Subcutaneous abdominal adipose tissue (tissue), 5 donors: ENCODE data around the gene HELB.

Experiments used
- H3K27ac ChIP-seq: one replicate; pipeline ENCODE4 v1.7.0; 2013; ENCODE audit warnings: low read depth, mild to moderate bottlenecking, inconsistent platforms, low read length, moderate library complexity
- H3K27me3 ChIP-seq, 5 donors: one replicate each; pipeline ENCODE4 v1.7.0; 2013; ENCODE audit warnings: low read length in 5 of 5, inconsistent platforms in 1 of 5; ENCODE audit not compliant: control insufficient read depth in 5 of 5, insufficient read depth in 4 of 5
- H3K36me3 ChIP-seq, 5 donors: one replicate each; pipeline ENCODE4 v1.7.0; 2013; ENCODE audit warnings: low read length in 5 of 5; ENCODE audit not compliant: control insufficient read depth in 5 of 5, insufficient read depth in 5 of 5
- H3K4me1 ChIP-seq, 5 donors: one replicate each; pipeline ENCODE4 v1.7.0; 2013; ENCODE audit warnings: low read length in 5 of 5, mild to moderate bottlenecking in 3 of 5, moderate library complexity in 1 of 5; ENCODE audit not compliant: control insufficient read depth in 5 of 5, insufficient read depth in 5 of 5
- H3K4me3 ChIP-seq, 5 donors: one replicate each; pipeline ENCODE4 v1.7.0; 2013; ENCODE audit warnings: low read length in 5 of 5, low read depth in 1 of 5
- H3K9ac ChIP-seq, 5 donors: one replicate each; pipeline ENCODE4 v1.7.0; 2013; ENCODE audit warnings: low read length in 5 of 5, mild to moderate bottlenecking in 4 of 5, moderate library complexity in 3 of 5
- H3K9me3 ChIP-seq, 5 donors: one replicate each; pipeline ENCODE4 v1.7.0; 2013; ENCODE audit warnings: low read length in 5 of 5; ENCODE audit not compliant: control insufficient read depth in 5 of 5
- donor health status: healthy.
- donor health status: healthy.
- donor health status: healthy.
- donor health status: healthy.
- donor health status: healthy.

HELB gene

DNA sequence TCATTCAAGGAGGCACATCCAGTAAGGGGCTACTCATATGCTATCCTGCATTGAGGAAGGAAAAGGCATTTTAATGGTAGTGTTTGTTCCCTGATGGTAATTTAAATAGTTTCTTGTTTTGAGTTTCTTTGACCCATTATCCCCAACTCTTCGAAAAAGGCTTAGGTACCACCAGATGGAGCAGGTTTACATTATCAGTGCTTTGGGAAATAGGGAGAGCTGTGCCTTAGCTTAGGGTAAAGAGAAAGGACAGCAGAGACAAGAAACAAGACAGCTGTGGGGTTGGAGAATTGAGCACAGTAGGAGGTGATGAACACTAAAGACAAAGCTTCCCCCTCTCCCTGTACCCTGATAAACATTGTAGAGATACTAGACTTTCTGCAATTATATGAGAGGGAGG lies 29.1 kb upstream of the HELB start:
- Histone ChIP-seq H3K9me3 (no peaks in the 10 kb centered on the region), H3K27ac (no peak overlapping the region), H3K4me3 (no peak overlapping the region), H3K36me3 (no peaks in the 10 kb centered on the region), H3K9ac (no peak overlapping the region), H3K27me3 (peaks cover 0 to 4% (median 0%) of the 10 kb centered on the region in 5 donors), H3K4me1 (peaks cover 0 to 7% (median 0%) of the 10 kb centered on the region in 5 donors)

DNA sequence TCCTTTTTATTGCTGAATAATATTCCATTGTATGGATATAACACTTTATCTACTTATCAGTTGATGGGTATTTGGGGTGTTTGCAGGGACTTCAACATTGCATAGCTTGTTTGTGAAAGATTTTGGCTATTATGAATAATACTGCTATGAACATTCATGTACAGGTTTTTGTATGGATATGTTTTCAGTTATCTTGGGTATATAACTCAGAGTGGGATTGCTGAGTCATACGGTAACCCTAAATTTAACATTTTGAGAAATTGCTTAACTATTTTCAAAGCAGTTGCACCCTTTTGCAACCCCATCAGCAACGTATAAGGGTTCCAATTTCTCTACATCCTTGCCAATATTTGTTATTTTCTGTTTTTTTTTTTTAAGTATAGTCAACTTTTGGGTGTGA lies 27.3 kb upstream of the HELB start:
- no peak overlapping the region for H3K4me3 ChIP-seq

DNA sequence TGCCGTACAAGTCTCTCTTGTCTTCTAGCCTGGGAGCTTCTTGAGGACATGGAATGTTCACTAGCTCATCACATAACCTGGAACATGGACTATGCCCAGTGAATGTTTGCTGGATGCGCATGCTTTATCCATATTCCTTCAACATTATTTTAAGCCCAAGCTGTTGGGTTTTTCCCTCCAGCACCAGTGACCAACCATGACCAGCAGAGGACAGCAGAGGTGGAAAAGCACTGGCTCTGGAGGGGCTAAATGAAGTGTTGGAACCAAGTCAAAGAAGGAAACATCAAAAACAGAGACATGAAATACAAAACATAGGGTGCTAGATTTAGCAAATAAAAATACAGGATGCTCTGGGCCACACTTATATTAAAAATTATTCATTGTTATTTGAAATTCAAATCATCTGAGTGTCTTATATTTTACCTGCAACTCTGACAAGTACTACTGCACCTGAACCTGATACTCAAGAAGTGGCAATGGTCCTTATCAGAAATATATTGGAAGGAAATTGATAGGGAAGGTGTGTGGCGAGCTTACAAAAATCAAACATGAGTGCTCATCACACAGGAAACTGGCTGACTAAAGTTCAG lies 23.1 kb upstream of the HELB start:
- Histone ChIP-seq H3K36me3 (no peaks in the 10 kb centered on the region), H3K4me3 (no peak overlapping the region), H3K27ac (no peak overlapping the region), H3K9me3 (no peaks in the 10 kb centered on the region), H3K27me3 (peaks cover 0 to 4% (median 0%) of the 10 kb centered on the region in 5 donors), H3K4me1 (no peaks in the 10 kb centered on the region), H3K9ac (no peak overlapping the region)

More for the DNA sequence above, 27.3 kb upstream of the HELB start:
- Histone ChIP-seq H3K27me3 (peaks cover 0 to 4% (median 0%) of the 10 kb centered on the region in 5 donors), H3K9me3 (no peaks in the 10 kb centered on the region), H3K27ac (no peak overlapping the region), H3K36me3 (no peaks in the 10 kb centered on the region), H3K9ac (no peak overlapping the region), H3K4me1 (no peaks in the 10 kb centered on the region)

DNA sequence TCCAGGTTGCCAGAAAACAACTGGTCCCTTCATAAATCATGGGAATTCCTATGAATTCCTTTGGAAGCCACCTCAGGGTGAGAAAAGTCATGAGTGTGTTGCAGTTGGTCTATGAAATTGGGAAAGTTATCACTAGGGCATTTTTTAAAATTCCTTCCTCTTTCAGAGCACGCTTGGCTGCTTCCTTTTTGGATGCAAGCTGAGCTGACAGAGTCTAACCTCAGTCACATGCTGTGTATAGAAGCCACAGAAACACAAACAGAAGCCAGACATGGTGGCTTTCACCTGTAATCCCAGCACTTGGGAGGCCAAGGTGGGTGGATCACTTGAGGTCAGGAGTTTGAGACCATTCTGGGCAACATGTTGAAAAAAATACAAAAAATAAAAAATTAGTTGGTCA lies 21.7 kb upstream of the HELB start:
- Histone ChIP-seq H3K4me3 (no peak overlapping the region), H3K4me1 (no peaks in the 10 kb centered on the region), H3K9ac (no peak overlapping the region), H3K27ac (no peak overlapping the region), H3K9me3 (no peaks in the 10 kb centered on the region), H3K27me3 (peaks cover 0 to 4% (median 0%) of the 10 kb centered on the region in 5 donors), H3K36me3 (no peaks in the 10 kb centered on the region)

GRCh38 chr12:66282244-66282643 lies 20.0 kb upstream of the HELB start:
- Histone ChIP-seq H3K27ac (no peak overlapping the region), H3K4me1 (no peaks in the 10 kb centered on the region), H3K9me3 (no peaks in the 10 kb centered on the region), H3K4me3 (no peak overlapping the region), H3K27me3 (peaks cover 0 to 4% (median 0%) of the 10 kb centered on the region in 5 donors), H3K36me3 (no peaks in the 10 kb centered on the region), H3K9ac (no peak overlapping the region)

DNA sequence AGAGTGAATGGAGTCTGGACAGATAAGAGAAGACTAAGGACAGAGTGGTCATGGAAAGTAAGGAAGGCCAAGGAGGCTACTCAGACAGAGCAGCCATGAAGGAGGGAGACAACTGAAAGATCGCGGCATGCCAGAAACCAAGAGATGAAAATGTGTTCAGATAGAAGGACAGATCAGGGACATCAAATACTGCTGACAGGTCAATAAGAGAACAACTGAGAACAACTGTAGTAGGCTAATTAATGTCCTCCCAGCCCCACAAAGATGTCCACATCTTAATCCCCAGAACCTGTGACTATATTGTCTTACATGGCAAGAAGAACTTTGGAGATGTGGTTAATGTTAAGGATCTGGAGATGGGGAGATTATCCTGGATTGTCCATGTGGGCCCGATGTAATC lies 15.0 kb upstream of the HELB start:
- H3K9ac ChIP-seq: no peak overlapping the region
- H3K4me3 ChIP-seq: no peak overlapping the region
- no peaks in the 10 kb centered on the region for H3K36me3 ChIP-seq
- H3K4me1 ChIP-seq: no peaks in the 10 kb centered on the region
- no peaks in the 10 kb centered on the region for H3K27me3 ChIP-seq
- H3K9me3 ChIP-seq: no peaks in the 10 kb centered on the region
- no peak overlapping the region for H3K27ac ChIP-seq

DNA sequence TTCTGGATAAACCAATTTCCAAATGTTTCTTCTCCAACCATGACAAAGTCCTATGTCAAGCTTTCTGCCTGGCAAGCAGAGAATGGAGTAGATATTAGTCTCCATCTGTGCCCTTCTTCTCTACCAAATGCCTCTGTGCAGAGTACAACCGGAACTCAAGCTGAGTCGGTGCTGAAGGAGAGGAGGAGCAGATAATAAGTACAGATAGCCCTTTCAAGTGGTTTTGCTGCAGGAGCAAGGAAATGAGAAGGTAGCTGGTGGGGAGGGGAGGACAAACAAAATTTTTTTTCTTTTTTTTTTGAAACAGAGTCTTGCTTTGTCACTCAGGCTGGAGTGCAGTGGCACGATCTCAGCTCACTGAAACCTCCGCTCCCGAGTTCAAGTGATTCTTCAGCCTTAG lies 14.2 kb upstream of the HELB start:
- H3K27me3 ChIP-seq: no peaks in the 10 kb centered on the region
- H3K27ac ChIP-seq: no peak overlapping the region
- H3K4me3 ChIP-seq: no peak overlapping the region
- H3K4me1 ChIP-seq: no peaks in the 10 kb centered on the region
- H3K9ac ChIP-seq: no peak overlapping the region
- no peaks in the 10 kb centered on the region for H3K36me3 ChIP-seq
- no peaks in the 10 kb centered on the region for H3K9me3 ChIP-seq

GRCh38 chr12:66289485-66289884 lies 12.8 kb upstream of the HELB start:
- H3K27ac ChIP-seq: no peak overlapping the region

GRCh38 chr12:66290716-66291200 lies 11.5 kb upstream of the HELB start:
- H3K27ac ChIP-seq: no peak overlapping the region
- no peaks in the 10 kb centered on the region for H3K36me3 ChIP-seq
- no peak overlapping the region for H3K9ac ChIP-seq
- peaks cover 0 to 3% (median 0%) of the 10 kb centered on the region in 5 donors for H3K27me3 ChIP-seq
- no peak overlapping the region for H3K4me3 ChIP-seq
- no peaks in the 10 kb centered on the region for H3K4me1 ChIP-seq
- no peaks in the 10 kb centered on the region for H3K9me3 ChIP-seq

More at GRCh38 chr12:66289485-66289884, 12.8 kb upstream of the HELB start:
- Histone ChIP-seq H3K4me1 (no peaks in the 10 kb centered on the region), H3K9me3 (no peaks in the 10 kb centered on the region), H3K27me3 (no peaks in the 10 kb centered on the region), H3K4me3 (no peak overlapping the region), H3K36me3 (no peaks in the 10 kb centered on the region), H3K9ac (no peak overlapping the region)

DNA sequence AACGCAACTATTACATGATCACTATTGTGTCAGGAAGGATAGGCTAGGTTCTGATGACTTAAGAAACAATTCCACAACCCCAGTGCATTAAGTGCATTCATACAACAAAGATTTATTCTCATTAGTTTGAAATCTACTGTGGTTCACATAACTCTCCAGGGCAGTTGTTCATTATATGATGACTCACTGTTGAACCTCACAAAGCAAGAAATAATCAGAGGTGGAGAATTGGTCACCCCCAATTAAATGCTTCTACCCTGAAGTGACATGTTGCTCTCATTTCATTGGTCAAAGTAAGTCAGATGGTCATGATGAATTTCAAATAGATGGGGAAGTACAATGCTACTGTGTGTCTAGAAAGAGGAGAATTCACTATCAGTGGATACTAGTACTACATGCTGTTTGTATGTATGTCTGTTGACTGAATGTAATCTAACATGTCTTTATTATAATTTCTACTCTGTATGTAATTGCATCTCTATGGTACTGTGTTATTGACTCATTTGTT lies 6.1 kb upstream of the HELB start:
- H3K4me3 ChIP-seq: no peak overlapping the region
- H3K4me1 ChIP-seq: no peaks in the 10 kb centered on the region
- H3K9ac ChIP-seq: no peak overlapping the region
- H3K36me3 ChIP-seq: no peaks in the 10 kb centered on the region
- no peaks in the 10 kb centered on the region for H3K9me3 ChIP-seq
- H3K27me3 ChIP-seq: peaks cover 0 to 3% (median 0%) of the 10 kb centered on the region in 5 donors
- H3K27ac ChIP-seq: no peak overlapping the region
